Cardiac fibroblast (primary cell): ENCODE measurements around the gene INHBB.
"Not testable (repeated sequence)": the region's sequence is repeated elsewhere in the genome, so short reads cannot be mapped to it uniquely, and the experiment has no call there.

Source experiments
- DNase-seq, 2 donors: peaks; one replicate each; pipeline versions ENCODE4 v3.0.0 to v3.0.0-alpha.2; 2010; ENCODE audit warnings: low read depth in 2 of 2
- H3K4me3 ChIP-seq, 2 donors: replicated peaks in 1 of 2; 1 replicate in 1 of 2; 2 replicates in 1 of 2; pipeline ENCODE4 v1.5.1; 2011; ENCODE audit warnings: low read depth in 2 of 2, low read length in 2 of 2, mild to moderate bottlenecking in 2 of 2, moderate library complexity in 1 of 2
- TF ChIP-seq, protein P1 (sequence below): IDR thresholded peaks from one replicate; pipeline ENCODE4 v1.5.1; 2011; ENCODE audit warnings: low read depth, mild to moderate bottlenecking, low read length, inconsistent platforms

INHBB gene

GRCh38 chr2:120303177-120303576 lies 42.8 kb upstream of the INHBB start:
- DNase-seq: no peak
- H3K4me3 ChIP-seq: no peak overlapping the region
- TF ChIP-seq, protein P1, sequence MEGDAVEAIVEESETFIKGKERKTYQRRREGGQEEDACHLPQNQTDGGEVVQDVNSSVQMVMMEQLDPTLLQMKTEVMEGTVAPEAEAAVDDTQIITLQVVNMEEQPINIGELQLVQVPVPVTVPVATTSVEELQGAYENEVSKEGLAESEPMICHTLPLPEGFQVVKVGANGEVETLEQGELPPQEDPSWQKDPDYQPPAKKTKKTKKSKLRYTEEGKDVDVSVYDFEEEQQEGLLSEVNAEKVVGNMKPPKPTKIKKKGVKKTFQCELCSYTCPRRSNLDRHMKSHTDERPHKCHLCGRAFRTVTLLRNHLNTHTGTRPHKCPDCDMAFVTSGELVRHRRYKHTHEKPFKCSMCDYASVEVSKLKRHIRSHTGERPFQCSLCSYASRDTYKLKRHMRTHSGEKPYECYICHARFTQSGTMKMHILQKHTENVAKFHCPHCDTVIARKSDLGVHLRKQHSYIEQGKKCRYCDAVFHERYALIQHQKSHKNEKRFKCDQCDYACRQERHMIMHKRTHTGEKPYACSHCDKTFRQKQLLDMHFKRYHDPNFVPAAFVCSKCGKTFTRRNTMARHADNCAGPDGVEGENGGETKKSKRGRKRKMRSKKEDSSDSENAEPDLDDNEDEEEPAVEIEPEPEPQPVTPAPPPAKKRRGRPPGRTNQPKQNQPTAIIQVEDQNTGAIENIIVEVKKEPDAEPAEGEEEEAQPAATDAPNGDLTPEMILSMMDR: no peak

GRCh38 chr2:120305296-120305695 lies 40.6 kb upstream of the INHBB start:
- H3K4me3 ChIP-seq: no peak overlapping the region
- DNase-seq: peak; percentile 27 to 35
- TF ChIP-seq, protein P1: peak; percentile 33

GRCh38 chr2:120305937-120306490 lies 39.9 kb upstream of the INHBB start:
- TF ChIP-seq, protein P1: no peak
- no peak overlapping the region for H3K4me3 ChIP-seq
- no peak for DNase-seq

DNA sequence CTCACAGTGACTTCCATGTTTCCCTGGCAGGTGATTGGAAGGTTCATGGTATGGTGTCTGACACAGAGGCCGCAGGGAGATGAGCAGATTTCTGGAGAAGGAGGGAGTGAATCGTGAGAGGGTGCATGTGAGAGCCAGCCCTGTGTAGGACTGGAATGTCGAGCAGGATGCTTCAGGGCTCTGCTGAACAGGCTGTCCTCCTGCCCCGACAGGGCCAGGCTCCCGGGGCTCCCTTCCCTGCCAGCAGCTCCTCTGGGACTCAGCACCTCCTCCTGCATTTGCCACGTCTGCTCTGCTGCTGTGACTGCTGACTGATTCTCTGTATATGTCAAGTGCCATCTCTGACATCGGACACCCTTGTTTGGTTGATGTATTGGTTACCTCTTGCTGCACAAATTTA lies 38.5 kb upstream of the INHBB start:
- H3K4me3 ChIP-seq: no peak overlapping the region
- no peak for DNase-seq
- TF ChIP-seq, protein P1: no peak

- H3K4me3 ChIP-seq: no peak overlapping the region
- no peak for DNase-seq
- TF ChIP-seq, protein P1: no peak
These were observed 37.7 kb upstream of the INHBB start for GRCh38 chr2:120308038-120308910.

GRCh38 chr2:120310136-120310535 lies 35.8 kb upstream of the INHBB start:
- no peak for DNase-seq
- TF ChIP-seq, protein P1: no peak
- no peak overlapping the region for H3K4me3 ChIP-seq

- H3K4me3 ChIP-seq, DNase-seq: not testable (repeated sequence)
These were observed 35.1 kb upstream of the INHBB start for GRCh38 chr2:120310841-120311240.
